SK-N-SH treated with all-trans-retinoic acid at 6 μM for 48 hours (cell line): ENCODE results near the gene LRMDA.
A peak's percentile ranks its signal among the peaks of the same experiment; 100 is the strongest.

Source experiments
- ATAC-seq: fragments of 200-7000 bp; cut with Tn5 transposase; 3 replicates; pipeline ENCODE4 v1.9.1; 2020; ENCODE audit warnings: mild to moderate bottlenecking, moderate library complexity
- ARNTL ChIP-seq: fragments of 450-650 bp; formaldehyde crosslinking; IDR thresholded peaks from 2 replicates; pipeline ENCODE4 v1.5.0; 2020; ENCODE audit warnings: low read depth, mild to moderate bottlenecking, moderate library complexity, borderline replicate concordance
- BACH2 ChIP-seq: fragments of 250-450 bp; sonication (Bioruptor Pico); IDR thresholded peaks from 2 replicates; pipeline ENCODE4 v1.9.0; 2021; ENCODE audit warnings: mild to moderate bottlenecking, borderline replicate concordance
- CREB5 ChIP-seq: fragments of 250-450 bp; sonication (Bioruptor Pico); IDR thresholded peaks from 2 replicates; pipeline ENCODE4 v1.5.1; 2020; ENCODE audit warnings: low read depth, mild to moderate bottlenecking, moderate library complexity
- CSDC2 ChIP-seq: fragments of 250-450 bp; sonication (Bioruptor Pico); IDR thresholded peaks from 2 replicates; pipeline ENCODE4 v1.5.0; 2020; ENCODE audit warnings: mild to moderate bottlenecking, moderate library complexity
- ESRRG ChIP-seq: fragments of 250-450 bp; sonication (Bioruptor Pico); IDR thresholded peaks from 2 replicates; pipeline ENCODE4 v1.6.1; 2021; ENCODE audit warnings: mild to moderate bottlenecking
- GLIS3 ChIP-seq: fragments of 250-450 bp; sonication (Bioruptor Pico); IDR thresholded peaks from 2 replicates; pipeline ENCODE4 v1.5.0; 2020; ENCODE audit warnings: mild to moderate bottlenecking, moderate library complexity
- ISL1 ChIP-seq: fragments of 250-450 bp; sonication (Bioruptor Pico); IDR thresholded peaks from 2 replicates; pipeline ENCODE4 v2.1.2; 2022; ENCODE audit warnings: mild to moderate bottlenecking, moderate library complexity
- OSR1 ChIP-seq: fragments of 250-450 bp; sonication (Bioruptor Pico); IDR thresholded peaks from 2 replicates; pipeline ENCODE4 v1.8.0; 2022; ENCODE audit warnings: moderate library complexity, mild to moderate bottlenecking, inconsistent platforms
- PATZ1 ChIP-seq: fragments of 250-450 bp; sonication (Bioruptor Pico); IDR thresholded peaks from 2 replicates; pipeline ENCODE4 v1.8.0; 2020; ENCODE audit warnings: mild to moderate bottlenecking, moderate library complexity, borderline replicate concordance
- POU6F1 ChIP-seq: fragments of 250-450 bp; sonication (Bioruptor Pico); IDR thresholded peaks from 2 replicates; pipeline ENCODE4 v1.8.0; 2021; ENCODE audit warnings: low read depth, mild to moderate bottlenecking, moderate library complexity, borderline replicate concordance
- PPARA ChIP-seq: fragments of 250-450 bp; sonication (Bioruptor Pico); IDR thresholded peaks from 2 replicates; pipeline ENCODE4 v1.5.0; 2020; ENCODE audit warnings: mild to moderate bottlenecking, borderline replicate concordance
- RARB ChIP-seq: fragments of 250-450 bp; sonication (Bioruptor Pico); IDR thresholded peaks from 2 replicates; pipeline ENCODE4 v1.8.0; 2021; ENCODE audit warnings: mild to moderate bottlenecking, moderate library complexity
- TCF4 ChIP-seq: fragments of 250-450 bp; sonication (Bioruptor Pico); IDR thresholded peaks from 2 replicates; pipeline ENCODE4 v1.8.0; 2021; ENCODE audit warnings: mild to moderate bottlenecking, moderate library complexity, borderline replicate concordance
- TOX ChIP-seq: fragments of 250-450 bp; sonication (Bioruptor Pico); IDR thresholded peaks from 2 replicates; pipeline ENCODE4 v1.8.0; 2021; ENCODE audit warnings: mild to moderate bottlenecking, moderate library complexity, borderline replicate concordance
- TSHZ2 ChIP-seq: fragments of 250-450 bp; sonication (Bioruptor Pico); IDR thresholded peaks from 2 replicates; pipeline ENCODE4 v1.5.0; 2020; ENCODE audit warnings: mild to moderate bottlenecking, moderate library complexity
- ZC3H10 ChIP-seq: fragments of 250-450 bp; sonication (Bioruptor Pico); IDR thresholded peaks from 2 replicates; pipeline ENCODE4 v1.5.1; 2021; ENCODE audit warnings: mild to moderate bottlenecking, moderate library complexity
- ZFP3 ChIP-seq: fragments of 250-450 bp; sonication (Bioruptor Pico); IDR thresholded peaks from 2 replicates; pipeline ENCODE4 v1.5.0; 2020; ENCODE audit warnings: mild to moderate bottlenecking, moderate library complexity
- ZFP30 ChIP-seq: fragments of 450-650 bp; formaldehyde crosslinking; IDR thresholded peaks from 2 replicates; pipeline ENCODE4 v1.5.0; 2022; ENCODE audit warnings: mild to moderate bottlenecking, moderate library complexity
- ZNF565 ChIP-seq: fragments of 450-650 bp; formaldehyde crosslinking; conservative IDR thresholded peaks from 2 replicates; pipeline ENCODE4 v1.5.0; 2020; ENCODE audit warnings: low read depth, mild to moderate bottlenecking, moderate library complexity
- ZNF70 ChIP-seq: fragments of 450-650 bp; formaldehyde crosslinking; IDR thresholded peaks from 2 replicates; pipeline ENCODE4 v1.5.0; 2020; ENCODE audit warnings: mild to moderate bottlenecking, moderate library complexity
- ZNF8 ChIP-seq: fragments of 450-650 bp; formaldehyde crosslinking; IDR thresholded peaks from 2 replicates; pipeline ENCODE4 v1.5.0; 2020; ENCODE audit warnings: mild to moderate bottlenecking, moderate library complexity
- TF ChIP-seq, protein P1 (sequence below): fragments of 250-450 bp; sonication (Bioruptor Pico); IDR thresholded peaks from 2 replicates; pipeline ENCODE4 v1.5.1; 2021; ENCODE audit warnings: mild to moderate bottlenecking, moderate library complexity

Gene LRMDA

GRCh38 chr10:76428551-76429367 is 997.3 kb downstream of the LRMDA start:
- no peak for TF ChIP-seq RARB (CRISPR knock-in tag)
- no peak for TF ChIP-seq POU6F1 (CRISPR knock-in tag)
- no peak for TF ChIP-seq TSHZ2 (CRISPR knock-in tag)
- no peak for TF ChIP-seq GLIS3 (CRISPR knock-in tag)
- 0 out of 2 replicates have a peak, but pooled peaks have one; percentile 14 for TF ChIP-seq ZFP3 (CRISPR knock-in tag)
- TF ChIP-seq, protein P1, sequence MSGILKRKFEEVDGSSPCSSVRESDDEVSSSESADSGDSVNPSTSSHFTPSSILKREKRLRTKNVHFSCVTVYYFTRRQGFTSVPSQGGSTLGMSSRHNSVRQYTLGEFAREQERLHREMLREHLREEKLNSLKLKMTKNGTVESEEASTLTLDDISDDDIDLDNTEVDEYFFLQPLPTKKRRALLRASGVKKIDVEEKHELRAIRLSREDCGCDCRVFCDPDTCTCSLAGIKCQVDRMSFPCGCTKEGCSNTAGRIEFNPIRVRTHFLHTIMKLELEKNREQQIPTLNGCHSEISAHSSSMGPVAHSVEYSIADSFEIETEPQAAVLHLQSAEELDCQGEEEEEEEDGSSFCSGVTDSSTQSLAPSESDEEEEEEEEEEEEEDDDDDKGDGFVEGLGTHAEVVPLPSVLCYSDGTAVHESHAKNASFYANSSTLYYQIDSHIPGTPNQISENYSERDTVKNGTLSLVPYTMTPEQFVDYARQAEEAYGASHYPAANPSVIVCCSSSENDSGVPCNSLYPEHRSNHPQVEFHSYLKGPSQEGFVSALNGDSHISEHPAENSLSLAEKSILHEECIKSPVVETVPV, result no peak
- TF ChIP-seq TCF4 (CRISPR knock-in tag), result no peak
- TF ChIP-seq OSR1 (CRISPR knock-in tag), result no peak
- no peak for TF ChIP-seq ZFP30 (CRISPR knock-in tag)
- TF ChIP-seq BACH2, result no peak
- no peak for TF ChIP-seq CSDC2 (CRISPR knock-in tag)
- no peak for TF ChIP-seq TOX (CRISPR knock-in tag)
- TF ChIP-seq ZNF70 (CRISPR knock-in tag), result no peak
- no peak for TF ChIP-seq ZC3H10 (CRISPR knock-in tag)
- TF ChIP-seq ESRRG (CRISPR knock-in tag), result no peak
- no peak for TF ChIP-seq PATZ1 (CRISPR knock-in tag)
- TF ChIP-seq ZNF565 (CRISPR knock-in tag), result no peak
- TF ChIP-seq ISL1 (CRISPR knock-in tag), result peak; percentile 55
- no peak for TF ChIP-seq PPARA (CRISPR knock-in tag)
- 0 out of 2 replicates have a peak, but pooled peaks have one; percentile 45 for TF ChIP-seq ZNF8 (CRISPR knock-in tag)
- TF ChIP-seq CREB5 (CRISPR knock-in tag), result no peak
- TF ChIP-seq ARNTL (CRISPR knock-in tag), result no peak
- TF ChIP-seq, all 23 proteins: peak for 3
- ATAC-seq, result peak; percentile 53

- ATAC-seq, result no peak
- TF ChIP-seq ZFP3 (CRISPR knock-in tag), result no peak
- no peak for TF ChIP-seq CREB5 (CRISPR knock-in tag)
- no peak for TF ChIP-seq TOX (CRISPR knock-in tag)
- no peak for TF ChIP-seq ARNTL (CRISPR knock-in tag)
- TF ChIP-seq ESRRG (CRISPR knock-in tag), result no peak
- no peak for TF ChIP-seq CSDC2 (CRISPR knock-in tag)
- TF ChIP-seq TCF4 (CRISPR knock-in tag), result no peak
- no peak for TF ChIP-seq BACH2
- no peak for TF ChIP-seq RARB (CRISPR knock-in tag)
- no peak for TF ChIP-seq ZNF565 (CRISPR knock-in tag)
- TF ChIP-seq, protein P1, result no peak
- no peak for TF ChIP-seq ZNF70 (CRISPR knock-in tag)
- no peak for TF ChIP-seq PATZ1 (CRISPR knock-in tag)
- TF ChIP-seq PPARA (CRISPR knock-in tag), result no peak
These were observed 998.1 kb downstream of the LRMDA start for GRCh38 chr10:76429368-76430060.
